HG02852 (cell line): ENCODE data around the gene GPR108.

Source experiments
- ATAC-seq: cut with Tn5 transposase; IDR thresholded peaks from one replicate; pipeline ENCODE4 v1.9.1; 2021; ENCODE audit warnings: mild to moderate bottlenecking, moderate library complexity; ENCODE audit not compliant: unreplicated experiment

GPR108 gene

DNA sequence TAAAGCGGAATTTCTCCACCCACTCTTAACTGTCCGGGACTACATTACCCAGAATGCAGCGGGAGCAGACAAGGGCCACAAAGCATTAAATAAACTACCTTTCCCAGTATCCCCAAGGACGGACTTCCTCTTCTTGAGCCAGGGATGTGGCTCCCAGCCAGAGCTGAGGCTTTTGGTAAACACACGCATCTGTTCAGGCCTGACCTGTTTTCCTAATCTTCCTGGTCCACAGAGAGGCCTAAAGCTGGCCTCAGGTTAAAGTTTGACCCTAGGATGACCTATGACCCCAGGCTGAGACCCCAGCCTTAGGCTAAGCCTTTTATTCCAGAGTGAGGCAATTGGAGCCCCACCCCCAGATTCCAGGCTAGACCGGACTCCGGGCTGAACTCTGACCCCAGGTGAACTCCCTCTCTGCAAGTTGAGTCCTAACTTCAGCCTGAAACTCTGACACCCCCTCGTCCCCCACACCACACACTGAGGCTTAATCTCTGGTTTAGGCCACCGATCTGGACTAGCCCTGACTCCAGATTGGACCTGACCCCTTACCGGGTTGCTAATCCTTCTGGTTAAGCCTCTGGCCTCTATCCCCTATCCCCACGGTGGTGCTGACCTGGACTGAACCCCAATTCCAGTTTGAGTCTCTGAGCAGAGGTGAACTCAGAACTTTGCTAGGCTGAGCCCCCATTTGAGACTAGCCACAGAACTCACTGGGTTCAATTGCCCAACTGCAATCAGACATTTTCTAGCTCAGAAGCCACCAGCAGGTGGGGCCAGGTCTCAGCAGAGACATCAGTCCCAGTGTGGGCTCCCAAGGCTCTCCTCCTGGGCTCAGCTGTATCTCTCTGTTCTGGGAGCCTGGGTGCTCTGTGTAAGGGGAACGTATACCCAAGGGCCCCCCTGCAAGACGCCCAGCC lies 750 bp upstream of the GPR108 start:
- peak; percentile 3 for ATAC-seq

DNA sequence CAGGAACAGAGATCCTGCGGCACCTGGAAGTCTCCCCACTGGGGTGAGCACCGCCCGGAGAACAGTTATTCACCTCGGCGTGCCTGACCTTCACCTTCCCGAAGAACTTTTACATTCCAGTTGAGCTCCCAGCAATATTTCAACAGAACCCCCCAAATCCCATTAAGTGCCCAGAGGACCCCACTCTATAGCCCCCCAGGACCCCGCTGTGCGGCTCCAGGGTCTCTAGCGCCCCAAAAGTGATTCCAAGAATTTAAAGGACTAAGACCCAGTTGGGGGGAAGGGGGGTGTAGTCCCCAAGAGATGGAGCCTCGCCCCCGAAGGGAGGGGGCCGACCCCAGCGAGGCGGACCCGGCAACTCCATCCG lies 480 bp downstream of the GPR108 start:
- no peak for ATAC-seq

DNA sequence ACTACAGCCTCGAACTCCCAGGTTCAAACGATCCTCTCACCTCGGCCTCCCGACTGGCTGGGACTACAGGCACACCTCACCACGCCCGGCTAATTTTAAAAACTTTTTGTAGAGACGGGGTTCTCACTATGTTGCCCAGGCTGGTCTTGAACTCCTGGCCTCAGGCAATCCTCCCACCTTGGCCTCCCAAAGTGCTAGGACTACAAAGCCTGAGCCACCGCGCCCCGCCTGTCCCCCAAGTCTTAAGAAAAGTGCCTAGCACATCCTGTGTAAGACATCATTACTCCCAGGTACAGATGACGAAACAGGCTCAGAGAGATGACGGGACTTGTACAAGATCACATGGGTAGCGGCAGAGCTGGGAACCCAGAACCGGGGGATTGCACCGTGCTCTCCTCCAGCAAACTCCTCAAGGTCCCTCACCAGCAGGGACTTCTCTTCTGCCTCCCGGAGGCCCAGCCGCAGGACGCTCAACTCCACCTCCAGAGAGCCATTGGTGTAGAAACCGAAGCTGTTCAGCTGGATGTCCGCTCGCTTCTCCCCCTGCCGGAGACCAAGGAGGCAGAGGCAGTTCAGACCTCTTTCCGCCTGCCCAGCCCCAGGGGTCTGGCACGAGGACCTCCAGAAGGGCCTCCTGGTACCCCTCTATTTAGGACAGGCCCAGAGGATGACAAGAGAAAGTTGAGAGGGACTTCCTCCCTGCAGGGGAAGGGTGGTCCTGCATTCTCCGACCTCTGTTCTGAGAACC lies 1.0 kb downstream of the GPR108 start:
- ATAC-seq = no peak

DNA sequence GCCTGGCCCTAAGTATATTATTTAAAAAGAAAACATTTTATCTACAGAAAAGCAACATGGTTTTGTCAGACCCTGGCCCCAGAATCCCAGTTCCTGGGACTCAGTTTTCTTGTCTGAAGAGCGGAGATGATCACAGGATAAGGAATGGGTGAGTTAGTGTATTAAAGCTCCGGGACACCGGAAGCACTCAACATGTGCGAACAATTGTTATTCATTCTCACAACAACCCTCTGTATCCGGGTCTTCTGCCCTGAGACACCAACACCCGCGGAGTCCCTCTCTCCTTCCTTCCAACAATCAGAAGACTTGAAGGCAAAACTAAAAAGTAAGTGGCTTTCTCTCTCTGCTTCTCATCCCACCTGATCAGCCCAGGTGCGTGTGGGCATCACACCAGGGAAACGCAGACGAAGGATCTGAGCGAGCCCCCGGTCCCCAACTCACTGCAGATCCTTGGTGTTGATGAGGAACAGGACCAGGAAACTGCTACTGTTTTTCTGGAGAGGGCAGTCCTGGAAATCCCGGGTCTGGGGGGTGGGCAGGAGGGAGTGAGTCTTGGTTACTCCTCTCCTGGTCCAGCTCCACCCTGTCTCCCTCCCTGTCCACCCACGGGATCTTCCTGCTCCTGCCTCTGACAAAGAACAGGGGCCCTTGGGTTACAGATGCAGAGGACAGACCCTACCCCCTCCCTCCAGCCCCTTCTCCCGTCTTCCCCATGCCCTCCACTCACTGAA lies 2.0 kb downstream of the GPR108 start:
- ATAC-seq = no peak

DNA sequence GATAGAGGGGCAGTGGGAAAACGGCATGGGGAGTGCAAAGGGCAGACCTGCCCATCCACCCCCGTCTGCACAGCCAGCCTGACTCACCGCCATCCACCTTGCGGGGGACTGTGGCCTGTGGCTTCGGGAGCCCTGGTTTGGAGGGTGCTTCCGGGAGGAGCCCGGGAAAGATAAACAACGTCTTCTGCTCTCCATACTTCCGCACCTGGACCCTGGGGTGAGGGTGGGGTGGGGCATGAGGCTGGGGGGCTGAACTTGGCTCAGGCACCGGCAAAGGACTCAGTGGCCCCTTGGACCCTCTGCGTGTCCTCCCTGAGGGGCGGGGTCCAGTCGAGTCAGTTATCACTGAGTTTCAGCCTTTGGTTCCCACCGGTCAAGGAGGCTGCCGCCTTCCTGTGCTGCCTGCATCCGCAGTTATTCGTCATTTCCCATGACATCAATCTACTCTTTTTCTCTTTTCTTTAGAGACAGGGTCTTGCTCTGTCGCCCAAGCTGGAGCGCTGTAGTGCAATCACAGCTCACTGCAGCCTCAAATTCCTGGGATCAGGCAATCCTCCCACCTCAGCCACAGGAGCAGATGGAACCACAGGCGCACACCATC lies 3.2 kb downstream of the GPR108 start:
- no peak for ATAC-seq

DNA sequence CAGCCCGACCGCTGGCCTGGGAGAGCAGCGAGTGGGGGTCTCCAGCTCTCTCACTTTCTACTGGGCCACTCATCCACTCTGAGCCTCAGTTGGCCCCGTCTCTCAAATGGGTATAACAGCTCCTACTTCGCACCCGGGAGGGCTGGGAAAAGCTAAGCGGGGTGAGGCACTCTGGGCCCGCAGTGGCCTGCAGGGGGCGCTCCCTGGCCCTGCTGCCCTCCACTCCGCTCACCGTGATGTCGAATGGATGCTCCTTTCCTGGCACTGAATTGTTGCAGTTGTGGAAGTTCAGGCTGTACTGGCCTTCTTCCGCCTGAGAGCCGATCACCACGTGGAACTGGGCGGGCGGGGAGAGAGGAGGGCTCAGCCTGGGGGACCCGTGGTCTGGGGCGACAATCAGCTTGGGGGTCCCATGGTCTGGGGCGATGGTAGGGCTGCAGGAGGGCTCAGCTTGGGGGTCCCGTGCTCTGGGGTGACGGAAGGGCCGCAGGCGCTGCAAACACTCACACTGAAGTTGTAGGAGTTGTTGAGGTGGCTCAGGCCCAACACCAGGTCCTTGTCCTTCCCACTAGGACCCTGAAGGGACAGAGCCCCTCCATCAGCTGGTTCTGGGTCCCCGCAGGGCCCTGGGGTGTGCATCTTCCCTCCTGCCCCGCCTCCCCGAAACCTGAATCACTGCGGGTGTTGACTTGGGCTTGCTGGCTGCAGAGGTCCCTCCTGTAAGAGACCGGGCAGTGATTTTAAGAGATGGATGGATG lies 3.9 kb downstream of the GPR108 start:
- no peak for ATAC-seq

DNA sequence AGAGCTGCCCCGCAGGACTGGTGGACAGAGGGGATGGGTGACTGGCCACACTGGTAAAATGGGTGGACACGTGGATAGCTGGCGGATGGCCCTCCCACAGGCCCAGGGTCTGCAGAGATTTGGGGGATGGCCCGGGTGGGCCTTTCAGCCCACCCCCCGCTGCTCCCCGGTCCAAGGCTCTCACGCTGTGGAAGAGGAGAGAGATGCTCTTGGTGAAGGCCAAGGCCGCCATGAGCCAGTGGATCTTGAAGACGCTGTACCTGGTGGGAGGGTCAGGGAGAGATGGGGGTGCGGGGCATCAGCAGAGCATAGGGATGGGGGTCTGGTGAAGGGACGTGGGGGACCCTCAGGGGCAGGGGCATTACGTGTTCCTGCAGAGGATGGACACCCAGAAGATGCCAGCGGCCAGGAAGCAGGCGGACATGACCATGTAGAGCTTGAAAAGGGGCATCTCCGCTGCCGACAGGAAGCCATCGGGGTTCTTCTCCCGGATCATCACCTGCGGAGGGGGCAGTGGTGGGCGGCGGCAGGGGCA lies 4.5 kb downstream of the GPR108 start:
- ATAC-seq = no peak

DNA sequence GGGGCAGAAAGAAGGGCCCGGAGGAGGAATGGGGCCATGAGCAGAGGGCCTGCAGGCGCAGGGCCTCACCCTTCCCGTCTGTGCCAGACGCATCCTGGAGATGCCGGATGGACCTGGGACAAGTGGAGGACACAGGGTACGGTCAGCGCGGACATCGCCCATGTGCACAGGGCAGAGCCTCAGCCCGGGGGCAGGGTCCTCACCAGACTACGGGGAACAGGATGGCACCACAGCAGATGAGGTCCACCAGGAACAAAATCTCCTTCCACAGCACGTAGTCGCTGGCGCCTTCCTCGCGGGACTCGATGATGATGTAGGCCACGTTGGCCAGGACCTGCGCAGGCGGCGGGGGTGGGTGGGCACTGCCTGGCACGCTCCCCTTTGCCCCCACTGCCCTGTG lies 5.6 kb downstream of the GPR108 start:
- no peak for ATAC-seq

DNA sequence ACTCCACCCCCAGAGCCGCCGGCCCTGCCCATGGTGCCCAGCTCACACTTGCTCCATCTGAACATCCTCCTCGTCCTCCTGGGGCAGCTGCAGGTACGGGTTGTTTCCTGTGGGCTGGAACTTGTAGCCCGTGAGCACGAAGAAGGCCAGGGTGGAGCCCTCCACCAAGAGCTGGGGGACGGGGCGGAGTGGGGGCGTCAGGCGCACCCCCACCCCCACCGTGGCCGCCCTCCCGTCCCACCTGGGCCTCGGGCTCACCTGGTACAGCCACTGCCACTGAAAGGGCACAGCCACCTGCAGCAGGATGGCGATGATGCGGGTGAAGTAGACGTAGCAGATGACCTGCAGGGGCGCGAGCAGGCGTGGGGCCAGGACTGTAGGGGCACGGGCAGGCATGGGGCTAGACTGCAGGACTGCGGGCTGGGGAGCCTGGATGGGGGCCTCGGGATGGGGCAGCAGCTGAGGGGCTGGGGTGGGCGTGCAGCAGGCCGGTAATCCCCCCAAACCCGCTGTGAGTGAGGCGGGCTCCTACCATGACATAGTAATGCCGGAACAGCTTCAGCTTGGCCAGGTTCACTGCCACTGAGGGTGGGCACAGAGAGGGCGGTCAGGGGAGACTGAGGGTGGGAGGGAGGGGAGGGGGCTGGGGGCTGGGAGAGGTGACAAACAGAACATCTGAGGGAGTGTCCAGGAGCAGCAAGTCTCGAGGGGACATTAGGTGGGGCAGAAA lies 6.3 kb downstream of the GPR108 start:
- no peak for ATAC-seq

DNA sequence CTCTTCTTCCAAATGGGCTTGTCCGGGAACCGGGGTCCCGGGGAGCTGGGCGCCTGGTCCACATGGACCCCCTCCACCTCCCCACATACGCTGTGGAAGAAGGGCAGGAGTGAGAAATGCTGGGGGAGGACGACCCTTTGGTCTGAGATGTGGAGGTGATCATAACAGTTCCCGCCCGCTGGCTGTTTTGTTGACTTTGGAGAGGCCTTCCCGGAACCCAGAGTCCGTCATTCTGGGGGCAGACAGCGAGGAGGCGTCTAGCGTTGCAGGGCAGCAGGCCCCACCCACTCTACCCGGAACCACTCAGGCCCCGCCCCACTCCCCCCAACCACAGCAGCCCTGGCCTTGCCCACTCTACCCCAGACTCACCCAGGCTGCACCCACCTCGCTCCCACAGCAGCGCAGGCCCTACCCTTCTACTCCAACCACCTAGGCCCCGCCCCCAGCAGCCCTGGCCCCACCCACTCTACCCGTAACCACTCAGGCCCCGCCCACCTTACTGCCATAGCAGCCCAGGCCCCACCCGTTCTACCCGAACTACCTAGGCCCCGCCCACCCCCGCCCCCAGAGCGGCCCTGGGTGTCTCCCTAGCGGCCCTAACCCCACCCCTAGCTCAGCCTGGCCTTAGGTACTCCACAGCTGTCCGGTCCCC lies 7.1 kb downstream of the GPR108 start:
- ATAC-seq = no peak

DNA sequence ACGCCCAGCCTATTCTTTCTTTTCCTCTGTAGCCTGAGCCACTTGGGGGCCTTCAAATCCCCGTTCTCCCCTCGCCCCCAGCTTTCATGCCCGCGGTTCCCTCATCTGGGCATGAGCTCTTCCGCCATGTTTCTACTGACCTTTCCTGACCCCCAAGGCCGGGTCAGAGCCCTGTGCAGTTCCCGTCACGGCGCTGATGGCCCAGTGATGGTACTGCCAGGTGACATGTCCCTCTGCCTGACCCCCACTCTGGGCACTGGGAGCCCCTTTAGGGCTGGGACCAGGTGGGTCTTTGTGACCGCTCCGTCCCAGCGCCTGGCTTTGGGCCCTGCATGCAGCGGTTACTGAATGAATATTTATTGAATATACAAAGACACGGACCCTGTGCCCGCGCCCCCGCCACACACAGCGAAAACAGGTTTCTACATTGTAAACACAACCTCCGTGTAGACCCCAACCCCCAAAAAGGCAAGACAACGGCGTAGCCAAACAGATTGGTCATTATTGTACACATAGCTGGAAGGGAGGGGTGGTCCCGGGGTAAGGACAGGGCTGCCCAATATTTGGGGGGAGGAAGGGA lies 7.7 kb downstream of the GPR108 start:
- no peak for ATAC-seq

DNA sequence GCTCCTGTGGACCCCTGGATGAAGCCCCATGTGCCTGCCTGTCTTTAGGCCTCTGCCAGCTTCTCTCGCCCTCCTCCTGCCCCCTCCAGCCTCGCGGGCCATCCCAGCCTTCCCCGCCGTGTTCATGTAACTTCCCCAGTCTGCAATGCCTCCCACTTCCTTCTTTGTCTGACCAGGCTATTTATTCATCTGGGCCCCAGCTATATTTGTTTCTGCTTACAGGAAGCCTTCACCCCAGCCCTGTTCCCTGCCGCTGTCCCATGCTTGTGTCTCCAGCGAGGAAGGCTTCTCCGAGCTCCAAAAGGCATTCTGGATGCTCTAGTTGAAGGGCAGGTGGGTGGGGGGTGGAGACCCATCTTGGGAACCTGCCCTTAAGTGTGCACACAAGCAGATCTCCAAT lies 9.0 kb downstream of the GPR108 start:
- no peak for ATAC-seq

DNA sequence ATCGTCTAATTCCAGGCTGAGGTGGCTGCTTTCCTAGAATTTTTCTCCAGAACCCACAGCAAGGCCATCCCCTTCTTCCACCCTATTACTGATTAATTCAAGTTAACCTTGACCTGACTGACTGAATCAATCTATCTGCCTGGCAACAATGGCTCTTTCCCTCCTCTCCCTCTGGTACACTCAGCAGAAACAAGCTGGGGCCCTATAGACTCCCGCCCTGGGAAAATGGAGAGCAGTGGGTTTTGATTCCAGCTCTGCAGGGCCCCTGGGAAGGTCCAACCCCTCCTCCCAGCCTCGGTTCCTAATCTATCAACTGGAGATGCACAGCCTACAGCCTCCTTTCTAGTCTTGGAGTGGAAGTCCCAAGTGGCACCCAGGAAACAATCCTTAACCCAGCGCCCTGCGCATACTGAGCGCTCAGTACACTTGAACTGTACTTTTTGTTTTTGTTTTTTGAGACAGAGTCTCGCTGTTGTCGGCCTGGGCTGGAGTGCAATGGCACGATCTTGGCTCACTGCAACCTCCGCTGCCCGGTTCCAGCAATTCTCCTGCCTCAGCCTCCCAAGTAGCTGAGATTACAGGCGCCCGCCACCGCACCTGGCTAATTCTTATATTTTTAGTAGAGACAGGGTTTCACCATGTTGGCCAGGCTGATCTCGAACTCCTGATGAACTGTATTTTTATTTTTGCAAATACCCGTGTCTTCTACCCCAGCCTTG lies 11.7 kb downstream of the GPR108 start:
- ATAC-seq = no peak

DNA sequence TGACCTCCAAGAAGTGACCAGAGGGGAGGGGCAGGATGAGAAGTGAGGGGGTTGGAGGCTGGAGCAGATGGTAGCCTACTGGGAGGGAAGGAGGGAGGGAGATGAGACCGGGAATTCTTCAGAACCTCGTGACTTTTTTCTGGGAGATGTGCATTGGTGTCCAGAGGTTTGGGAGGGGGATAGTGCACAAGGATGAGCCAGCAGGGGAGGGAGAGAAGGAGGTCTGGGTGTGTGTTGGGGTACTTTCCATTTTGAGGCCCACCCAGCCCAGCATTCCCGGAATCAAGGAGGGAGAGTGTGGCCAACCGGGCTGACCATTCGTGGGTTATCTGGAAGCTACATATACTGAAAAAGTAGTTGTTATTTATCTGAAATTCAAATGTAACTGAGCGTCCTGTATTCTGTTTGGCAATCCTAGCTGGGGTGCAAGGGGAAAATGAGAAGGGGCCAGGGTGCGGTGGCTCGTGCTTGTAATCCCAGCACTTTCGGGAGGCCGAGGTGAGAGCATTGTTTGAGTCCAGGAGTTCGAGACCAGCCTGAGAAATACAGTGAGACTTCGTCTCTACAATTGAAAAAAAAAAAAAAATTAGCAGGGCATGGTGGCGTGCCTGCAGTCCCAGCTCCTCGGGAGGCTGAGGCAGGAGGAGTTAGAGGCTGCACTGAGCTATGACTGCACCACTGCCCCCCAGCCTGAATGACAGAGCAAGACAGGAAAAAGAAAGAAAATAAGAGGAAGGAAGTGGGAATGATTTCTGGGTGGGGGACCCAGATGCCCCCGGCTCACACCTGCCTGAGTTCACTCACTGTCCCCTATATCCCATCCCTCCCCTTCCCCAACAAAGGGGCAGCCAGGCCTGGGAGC lies 12.5 kb downstream of the GPR108 start:
- ATAC-seq = no peak

DNA sequence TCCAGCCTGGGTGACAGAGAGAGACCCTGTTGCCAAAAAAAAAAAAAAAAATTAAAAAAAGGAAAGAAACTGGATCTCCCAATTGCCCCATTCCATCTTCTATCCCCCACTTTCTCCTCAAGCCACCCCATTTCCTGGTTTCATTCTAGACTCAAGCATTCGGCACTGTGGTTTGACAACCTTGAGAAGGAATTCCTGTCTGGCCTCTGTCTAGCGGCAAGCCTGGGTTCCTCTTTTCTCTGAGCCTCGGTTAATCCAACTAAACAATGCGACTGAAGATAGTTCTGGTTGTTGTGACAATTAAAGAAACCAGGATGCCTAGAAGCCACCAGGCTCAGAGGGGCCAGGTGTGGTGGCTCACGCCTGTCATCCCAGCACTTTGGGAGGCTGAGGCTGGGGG lies 13.6 kb downstream of the GPR108 start:
- no peak for ATAC-seq

DNA sequence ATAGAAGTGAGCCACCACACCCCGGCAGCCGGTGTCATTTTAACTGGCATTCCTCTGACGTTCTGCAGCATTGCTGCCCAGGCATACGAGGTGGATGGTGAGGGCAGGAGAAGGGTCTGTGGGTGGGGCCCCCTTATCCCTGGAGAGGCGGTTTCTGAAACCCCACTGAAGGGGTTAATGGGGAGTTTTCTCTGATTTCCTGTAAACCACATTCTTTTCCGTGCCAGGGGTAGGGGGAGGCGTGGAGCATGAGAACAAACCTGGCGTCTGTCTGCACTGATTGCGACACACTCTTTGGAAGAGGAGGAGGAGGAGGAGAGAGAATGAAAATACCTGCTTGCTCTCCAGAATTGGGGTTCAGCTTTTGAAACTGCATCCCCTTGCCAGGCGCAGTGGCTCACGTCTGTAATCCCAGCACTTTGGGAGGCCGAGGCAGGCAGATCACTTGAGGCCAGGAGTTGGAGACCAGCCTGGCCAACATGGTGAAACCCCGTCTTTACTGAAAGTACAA lies 14.2 kb downstream of the GPR108 start:
- no peak for ATAC-seq

DNA sequence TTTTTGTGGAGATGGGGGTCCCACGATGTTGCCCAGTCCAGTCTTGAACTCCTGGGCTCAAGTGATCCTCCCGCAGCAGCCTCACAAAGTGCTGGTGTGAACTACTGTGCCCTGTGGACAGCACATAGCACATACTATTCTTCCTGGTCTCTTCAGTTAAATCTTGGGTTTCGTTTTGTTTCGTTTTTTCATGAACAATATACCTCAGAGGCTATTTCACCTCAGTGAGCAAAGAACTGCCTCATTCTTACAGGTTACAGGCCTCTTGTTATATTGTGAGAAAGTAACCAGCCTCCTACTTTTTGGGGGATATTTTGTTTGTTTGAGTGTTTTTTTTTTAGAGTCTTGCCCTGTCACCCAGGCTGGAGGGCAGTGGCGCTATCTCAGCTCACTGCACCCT lies 15.6 kb downstream of the GPR108 start:
- peak; percentile 54 for ATAC-seq
